Neural crest cell (in vitro differentiated cells): ENCODE measurements around the gene CALM3. TPM values are rescaled to one million over a fixed set of nuclear protein-coding genes. Genes with fewer than 3 reads are reported as not detected.

ENCODE experiments used
- DNase-seq: peaks from one replicate; pipeline ENCODE4 v3.0.0; 2021; ENCODE audit warnings: low read depth, mixed read lengths, low spot score
- H3K27ac Mint-ChIP-seq: one replicate; pipeline ENCODE4 v1.8.0; 2021; ENCODE audit warnings: mild to moderate bottlenecking, mixed read lengths; ENCODE audit not compliant: unreplicated experiment
- H3K27me3 Mint-ChIP-seq: 2 replicates; pipeline ENCODE4 v1.8.0; 2021; ENCODE audit warnings: low read depth, mild to moderate bottlenecking, mixed read lengths
- H3K36me3 Mint-ChIP-seq: 2 replicates; pipeline ENCODE4 v1.8.0; 2021; ENCODE audit warnings: low read depth, mild to moderate bottlenecking, mixed read lengths
- H3K4me1 Mint-ChIP-seq: 2 replicates; pipeline ENCODE4 v1.8.0; 2021; ENCODE audit warnings: mixed read lengths
- H3K4me3 Mint-ChIP-seq: one replicate; pipeline ENCODE4 v1.8.0; 2021; ENCODE audit warnings: mild to moderate bottlenecking, mixed read lengths
- H3K9me3 Mint-ChIP-seq: 2 replicates; pipeline ENCODE4 v1.8.0; 2021; ENCODE audit warnings: mixed read lengths
- CTCF ChIP-seq: fragments of 200-600 bp; sonication (generic); conservative IDR thresholded peaks from 2 replicates; pipeline ENCODE4 v1.5.0; 2021; ENCODE audit warnings: antibody characterized with exemption, mild to moderate bottlenecking
- total RNA-seq: library from RNA; stranded (reverse); gene quantifications from 2 replicates; pipeline ENCODE4 v1.2.1, GENCODE V29; 2021

The CALM3 gene
- total RNA-seq, 1 donor from 2014 or later: 436 TPM

GRCh38 chr19:46604781-46605355 is 3.7 kb downstream of the CALM3 start:
- Mint-ChIP-seq H3K27ac (no peak overlapping the region), H3K27me3 (no peaks in the 10 kb centered on the region), H3K9me3 (no peaks in the 10 kb centered on the region), H3K4me3 (peak overlapping the region; percentile 80), H3K36me3 (peaks cover 9% of the 10 kb centered on the region), H3K4me1 (peaks cover 32% of the 10 kb centered on the region)
- DNase-seq: no peak
- TF ChIP-seq CTCF: no peak

GRCh38 chr19:46605356-46605821 is 4.3 kb downstream of the CALM3 start:
- Mint-ChIP-seq H3K36me3 (peaks cover 9% of the 10 kb centered on the region), H3K27me3 (no peaks in the 10 kb centered on the region), H3K27ac (no peak overlapping the region), H3K4me3 (peak overlapping the region; percentile 65), H3K4me1 (peaks cover 27% of the 10 kb centered on the region), H3K9me3 (no peaks in the 10 kb centered on the region)
- TF ChIP-seq CTCF: no peak
- DNase-seq: no peak

DNA sequence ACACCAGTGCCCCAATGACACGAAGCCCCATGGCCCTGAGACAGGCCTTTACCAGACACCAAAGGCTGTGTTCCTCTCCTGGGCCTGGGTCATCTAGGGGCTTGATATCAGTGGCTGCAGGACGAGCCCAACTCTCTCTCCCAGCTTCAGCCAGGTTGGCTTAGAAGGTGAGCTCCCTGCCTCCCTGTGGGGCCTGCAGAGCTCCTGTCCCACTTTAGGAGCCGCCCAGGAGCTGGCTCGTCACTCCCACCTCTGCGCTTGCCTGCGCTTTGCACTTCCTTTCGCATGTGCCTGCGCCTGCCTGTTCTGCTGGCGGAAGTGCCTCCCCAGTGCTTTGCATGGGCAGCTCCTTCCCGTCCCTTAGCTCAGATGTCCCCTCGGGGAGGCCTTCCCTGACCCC is 4.9 kb downstream of the CALM3 start:
- Mint-ChIP-seq H3K9me3 (no peaks in the 10 kb centered on the region), H3K4me1 (peaks cover 22% of the 10 kb centered on the region), H3K27ac (no peak overlapping the region), H3K36me3 (peaks cover 9% of the 10 kb centered on the region), H3K4me3 (peak overlapping the region; percentile 65), H3K27me3 (no peaks in the 10 kb centered on the region)
- no peak for TF ChIP-seq CTCF
- DNase-seq: no peak

DNA sequence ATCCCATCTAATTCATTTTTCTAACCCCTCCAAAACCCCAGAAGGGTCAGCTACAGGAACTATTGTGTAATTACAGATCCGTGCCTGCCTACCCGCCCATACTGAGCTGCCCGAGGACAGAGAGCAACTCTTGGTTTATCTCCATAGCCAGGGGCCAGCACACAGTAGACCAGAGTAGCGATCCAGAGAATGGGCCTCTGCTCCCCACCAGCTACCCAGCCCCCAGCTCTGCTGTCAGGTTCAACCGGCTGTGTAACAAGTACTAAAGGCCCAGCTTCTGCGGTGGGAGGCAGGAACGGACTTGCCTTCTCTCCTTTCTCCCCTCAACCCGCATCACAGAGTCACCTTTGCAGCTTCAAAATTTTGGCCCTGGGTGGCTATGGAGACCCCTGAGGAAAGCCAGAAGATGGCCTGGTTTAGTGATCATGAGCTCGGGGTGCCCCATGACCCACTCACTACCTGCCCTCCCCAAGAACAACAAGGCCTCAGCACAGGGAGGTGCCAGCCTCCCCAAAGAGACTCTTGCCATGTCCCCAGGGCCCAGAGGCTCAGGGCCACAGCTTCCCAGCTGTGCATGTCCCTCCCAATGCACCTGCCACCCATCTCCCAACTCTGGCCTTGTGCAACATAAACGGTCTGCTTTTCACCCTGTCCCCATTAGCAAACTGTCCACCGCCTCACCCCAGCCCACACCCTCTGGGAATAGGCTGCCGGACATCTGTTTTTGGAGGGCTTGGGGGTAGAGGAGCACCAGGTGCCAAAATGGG is 5.7 kb downstream of the CALM3 start:
- Mint-ChIP-seq H3K27ac (no peak overlapping the region), H3K4me1 (peaks cover 22% of the 10 kb centered on the region), H3K27me3 (no peaks in the 10 kb centered on the region), H3K4me3 (peak overlapping the region; percentile 42), H3K36me3 (peaks cover 9% of the 10 kb centered on the region), H3K9me3 (no peaks in the 10 kb centered on the region)
- DNase-seq: no peak
- TF ChIP-seq CTCF: no peak

DNA sequence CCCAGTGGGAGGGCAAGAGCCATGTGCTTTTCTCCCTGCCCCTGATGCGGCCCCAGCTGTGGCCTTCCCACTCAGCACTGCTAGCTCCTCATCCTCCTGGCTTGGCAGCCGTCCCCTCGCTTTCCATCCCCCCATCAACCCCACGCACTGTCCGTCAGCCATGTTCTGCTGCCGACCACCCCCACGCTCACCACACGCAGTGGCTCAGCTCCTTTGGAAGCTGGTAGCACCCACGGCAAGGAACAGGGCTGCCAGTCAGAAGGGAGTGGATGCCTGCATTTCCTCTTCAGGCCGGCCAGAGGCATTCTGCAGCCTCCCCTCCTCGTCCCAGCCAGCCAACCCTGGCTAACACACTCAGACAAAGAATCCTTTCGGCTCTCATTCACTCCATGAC is 6.3 kb downstream of the CALM3 start:
- Mint-ChIP-seq H3K27me3 (no peaks in the 10 kb centered on the region), H3K9me3 (no peaks in the 10 kb centered on the region), H3K27ac (no peak overlapping the region), H3K4me3 (peak overlapping the region; percentile 38), H3K4me1 (peaks cover 16% of the 10 kb centered on the region), H3K36me3 (peaks cover 9% of the 10 kb centered on the region)
- no peak for TF ChIP-seq CTCF
- no peak for DNase-seq
